ENCODE results near the gene DOCK1. TPM values are rescaled to one million over a fixed set of nuclear protein-coding genes. Genes with fewer than 3 reads are reported as not detected.
"Not testable (repeated sequence)": the region's sequence is repeated elsewhere in the genome, so short reads cannot be mapped to it uniquely, and the experiment has no call there.

The DOCK1 gene
- total RNA-seq, 1 experiment from 2014 or later, result 82.2 TPM

- intact Hi-C loops (cut with micrococcal nuclease; ENCODE audit: unreplicated experiment), result no loop called here
- no peak for DNase-seq
- Histone ChIP-seq H3K27me3 (replicated peaks; ENCODE audit: control insufficient read depth, insufficient read depth, low read length) (no peaks in the 10 kb centered on the region), H3K4me3 (ENCODE audit: low read depth, low read length) (no peak overlapping the region), H3K36me3 (ENCODE audit: control insufficient read depth, insufficient read depth, low read length) (no peaks in the 10 kb centered on the region), H3K4me1 (no peaks in the 10 kb centered on the region), H3K9me3 (no peaks in the 10 kb centered on the region)
- POLR2A ChIA-PET, result no interaction called here
- no peaks in the 10 kb centered on the region for H3K27me3 Mint-ChIP-seq (ENCODE audit: insufficient read depth, unreplicated experiment)
- no peak for TF ChIP-seq CTCF (IDR thresholded peaks at IDR 0.05; ENCODE audit: insufficient read depth in 1 of 2, low read depth in 1 of 2, low read length in 1 of 2, severe bottlenecking in 1 of 2, unreplicated experiment in 1 of 2)
- CTCF ChIA-PET, result no interaction called here
- no TSS peak for BruUV-seq (replicated peaks)
- H3K27ac Mint-ChIP-seq (ENCODE audit: unreplicated experiment), result no peak overlapping the region
- no peaks in the 10 kb centered on the region for H3K36me3 Mint-ChIP-seq (ENCODE audit: insufficient read depth, unreplicated experiment)
- no peaks in the 10 kb centered on the region for H3K4me1 Mint-ChIP-seq (ENCODE audit: low read depth, unreplicated experiment)
- H3K9me3 Mint-ChIP-seq (ENCODE audit: unreplicated experiment), result no peaks in the 10 kb centered on the region
- H3K4me3 Mint-ChIP-seq (ENCODE audit: unreplicated experiment), result no peak overlapping the region
Observed at GRCh38 chr10:126889421-126889820, 15.8 kb upstream of the DOCK1 start.

GRCh38 chr10:126890797-126891196 lies 14.4 kb upstream of the DOCK1 start:
- H3K36me3 Mint-ChIP-seq (ENCODE audit: insufficient read depth, unreplicated experiment); H3K4me3 Mint-ChIP-seq (ENCODE audit: unreplicated experiment); POLR2A ChIA-PET; H3K4me1 Mint-ChIP-seq (ENCODE audit: low read depth, unreplicated experiment); H3K27me3 Mint-ChIP-seq (ENCODE audit: insufficient read depth, unreplicated experiment); H3K9me3 ChIP-seq; intact Hi-C loops (cut with micrococcal nuclease; ENCODE audit: unreplicated experiment); BruUV-seq (replicated peaks); H3K4me1 ChIP-seq; H3K9me3 Mint-ChIP-seq (ENCODE audit: unreplicated experiment); H3K27ac Mint-ChIP-seq (ENCODE audit: unreplicated experiment); CTCF ChIA-PET; H3K4me3 ChIP-seq (ENCODE audit: low read depth, low read length); DNase-seq; H3K36me3 ChIP-seq (ENCODE audit: control insufficient read depth, insufficient read depth, low read length); H3K27me3 ChIP-seq (replicated peaks; ENCODE audit: control insufficient read depth, insufficient read depth, low read length): not testable (repeated sequence)

- no peak for DNase-seq
- CTCF ChIA-PET, result no interaction called here
- Mint-ChIP-seq H3K36me3 (ENCODE audit: insufficient read depth, unreplicated experiment) (no peaks in the 10 kb centered on the region), H3K27me3 (ENCODE audit: insufficient read depth, unreplicated experiment) (no peaks in the 10 kb centered on the region), H3K4me3 (ENCODE audit: unreplicated experiment) (no peak overlapping the region), H3K4me1 (ENCODE audit: low read depth, unreplicated experiment) (no peaks in the 10 kb centered on the region), H3K27ac (ENCODE audit: unreplicated experiment) (no peak overlapping the region), H3K9me3 (ENCODE audit: unreplicated experiment) (no peaks in the 10 kb centered on the region)
- POLR2A ChIA-PET, result no interaction called here
- intact Hi-C loops (cut with micrococcal nuclease; ENCODE audit: unreplicated experiment), result no loop called here
- Histone ChIP-seq H3K4me3 (ENCODE audit: low read depth, low read length) (no peak overlapping the region), H3K9me3 (no peaks in the 10 kb centered on the region), H3K36me3 (ENCODE audit: control insufficient read depth, insufficient read depth, low read length) (no peaks in the 10 kb centered on the region), H3K27me3 (replicated peaks; ENCODE audit: control insufficient read depth, insufficient read depth, low read length) (no peaks in the 10 kb centered on the region), H3K4me1 (no peaks in the 10 kb centered on the region)
- no peak for TF ChIP-seq CTCF (IDR thresholded peaks at IDR 0.05; ENCODE audit: insufficient read depth in 1 of 2, low read depth in 1 of 2, low read length in 1 of 2, severe bottlenecking in 1 of 2, unreplicated experiment in 1 of 2)
- BruUV-seq (replicated peaks), result no TSS peak
Observed at GRCh38 chr10:126892226-126893175, 12.7 kb upstream of the DOCK1 start.
